GM18502 (cell line): Measurements from ENCODE around the gene FGF5.

Experiments
- ATAC-seq: cut with Tn5 transposase; IDR thresholded peaks from one replicate; pipeline ENCODE4 v1.9.1; 2021; ENCODE audit warnings: mild to moderate bottlenecking; ENCODE audit not compliant: unreplicated experiment, poor library complexity

FGF5 gene

GRCh38 chr4:80252953-80253352 lies 13.5 kb upstream of the FGF5 start:
- ATAC-seq: no peak

GRCh38 chr4:80253510-80253909 lies 13.0 kb upstream of the FGF5 start:
- ATAC-seq: no peak

GRCh38 chr4:80254114-80254513 lies 12.3 kb upstream of the FGF5 start:
- ATAC-seq: no peak

GRCh38 chr4:80255329-80256095 lies 11.0 kb upstream of the FGF5 start:
- no peak for ATAC-seq

- no peak for ATAC-seq
These were observed 8.6 kb upstream of the FGF5 start for GRCh38 chr4:80257851-80258250.

GRCh38 chr4:80259012-80259411 lies 7.5 kb upstream of the FGF5 start:
- ATAC-seq: no peak

- ATAC-seq: no peak
These were observed 6.6 kb upstream of the FGF5 start for GRCh38 chr4:80259817-80260216.

- no peak for ATAC-seq
These were observed 4.4 kb upstream of the FGF5 start for GRCh38 chr4:80261989-80262600.

GRCh38 chr4:80263541-80264351 lies 2.7 kb upstream of the FGF5 start:
- ATAC-seq: no peak

- ATAC-seq: no peak
These were observed 2.2 kb upstream of the FGF5 start for GRCh38 chr4:80264352-80264647.

- no peak for ATAC-seq
These were observed 1.6 kb upstream of the FGF5 start for GRCh38 chr4:80264825-80265224.

GRCh38 chr4:80265571-80266252 lies 752 bp upstream of the FGF5 start:
- no peak for ATAC-seq

- no peak for ATAC-seq
These were observed 477 bp downstream of the FGF5 start for GRCh38 chr4:80266902-80267380.

GRCh38 chr4:80268081-80268823 lies 1.8 kb downstream of the FGF5 start:
- ATAC-seq: no peak

GRCh38 chr4:80268936-80269335 lies 2.5 kb downstream of the FGF5 start:
- ATAC-seq: no peak

GRCh38 chr4:80270321-80270720 lies 3.9 kb downstream of the FGF5 start:
- no peak for ATAC-seq

- no peak for ATAC-seq
These were observed 4.4 kb downstream of the FGF5 start for GRCh38 chr4:80270868-80271267.

- no peak for ATAC-seq
These were observed 5.3 kb downstream of the FGF5 start for GRCh38 chr4:80271801-80272200.

GRCh38 chr4:80276931-80277330 lies 10.5 kb downstream of the FGF5 start:
- ATAC-seq: no peak

- ATAC-seq: no peak
These were observed 13.3 kb downstream of the FGF5 start for GRCh38 chr4:80279751-80280150.
